Body of pancreas (tissue), 4 donors: ENCODE results near the gene BCAR1. TPM values are rescaled to one million over a fixed set of nuclear protein-coding genes. Genes with fewer than 3 reads are reported as not detected.
"Not testable (repeated sequence)": the region's sequence is repeated elsewhere in the genome, so short reads cannot be mapped to it uniquely, and the experiment has no call there.

Experiments used
- ATAC-seq: fragments of 150-250 bp; one replicate; pipeline ENCODE4 v1.9.1; 2016
- DNase-seq, 4 donors: peaks; one replicate each; pipeline ENCODE4 v3.0.0-alpha.2; 2019
- H3K27ac ChIP-seq, 4 donors: fragments of 200-600 bp; sonication (generic); 1 replicate in 3 of 4; 2 replicates in 1 of 4; pipeline versions ENCODE4 v1.5.1 to v1.6.1; 2016 to 2019; ENCODE audit warnings: mild to moderate bottlenecking in 1 of 4, mixed read lengths in 1 of 4, moderate library complexity in 1 of 4
- H3K27me3 ChIP-seq, 2 donors: fragments of 200-600 bp; sonication (generic); one replicate each; pipeline ENCODE4 v1.6.0; 2016; ENCODE audit warnings: mild to moderate bottlenecking in 1 of 2
- H3K36me3 ChIP-seq, 2 donors: fragments of 200-600 bp; sonication (generic); replicated peaks in 1 of 2; 2 replicates each; pipeline ENCODE4 v1.5.1; 2016; ENCODE audit warnings: low read depth in 2 of 2; ENCODE audit not compliant: insufficient read depth in 1 of 2
- H3K4me1 ChIP-seq: fragments of 200-600 bp; sonication (generic); one replicate; pipeline ENCODE4 v1.6.0; 2016
- H3K4me3 ChIP-seq, 2 donors: fragments of 200-600 bp; sonication (generic); 1 replicate in 1 of 2; 2 replicates in 1 of 2; pipeline ENCODE4 v1.5.1; 2016 to 2019
- H3K9me3 ChIP-seq, 3 donors: fragments of 200-600 bp; sonication (generic); 1 replicate in 2 of 3; 2 replicates in 1 of 3; pipeline ENCODE4 v1.5.1; 2016
- CTCF ChIP-seq, 7 experiments: fragments of 450-650 bp in 4 of 7; fragments of 200-600 bp in 3 of 7; sonication (generic) in 3 of 7; IDR thresholded peaks; one replicate each; pipeline ENCODE4 v1.5.1; 2016 to 2019; ENCODE audit warnings: antibody characterized with exemption in 7 of 7
- POLR2A ChIP-seq, 3 donors: fragments of 450-650 bp; IDR thresholded peaks; one replicate each; pipeline ENCODE4 v1.6.1; 2016; ENCODE audit warnings: antibody characterized with exemption in 3 of 3, mild to moderate bottlenecking in 2 of 3
- WGBS, 2 donors: methylation state at CpG; one replicate each; pipeline ENCODE4 v1.1.5; 2017; 5-methylcytosine and 5-hydroxymethylcytosine counted together
- intact Hi-C: fragments of 100-400 bp; cut with DNase I; formaldehyde crosslinking; loops from one replicate; pipeline ENCODE4 v1.15.1; 2023
- total RNA-seq, 2 donors: library from RNA; depleted of rRNA; stranded (reverse); fragments of >200 nt; gene quantifications; one replicate each; pipeline ENCODE4 v1.1.0, GENCODE V29; 2016

The BCAR1 gene
- total RNA-seq, 2 donors from 2014 or later: 61.0 to 72.8 TPM

DNA sequence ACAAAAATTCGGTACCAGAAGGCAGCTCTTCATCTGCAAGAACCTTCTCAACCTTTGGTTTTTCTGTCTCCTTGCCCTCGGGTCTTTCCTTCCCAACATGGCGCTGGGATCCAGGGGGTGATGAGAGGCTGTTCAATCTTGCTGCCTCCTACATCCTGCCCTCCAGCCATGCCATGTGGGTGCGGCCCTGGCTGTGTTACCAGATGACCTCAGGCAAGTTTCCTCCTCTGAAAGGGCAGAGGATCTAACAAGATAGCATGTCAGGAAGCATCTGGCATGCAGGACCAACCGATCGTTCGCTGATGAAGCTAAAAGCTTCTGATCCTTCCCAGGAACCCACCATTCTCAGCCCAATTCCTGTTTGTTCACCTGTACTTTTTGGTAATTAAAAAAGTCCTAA, 36.8 kb upstream of the BCAR1 start:
- H3K36me3 ChIP-seq: no peaks in the 10 kb centered on the region
- DNase-seq (no peak), ATAC-seq (no peak)
- H3K27me3 ChIP-seq: no peaks in the 10 kb centered on the region
- TF ChIP-seq POLR2A (IDR thresholded peaks at IDR 0.05): no peak
- TF ChIP-seq CTCF (IDR thresholded peaks at IDR 0.05): no peak
- WGBS, 2 donors: 82 to 89% methylated on average over 7 of the region's 7 CpGs
- no peaks in the 10 kb centered on the region for H3K4me1 ChIP-seq
- no peak overlapping the region for H3K4me3 ChIP-seq
- intact Hi-C loops: no loop called here
- no peaks in the 10 kb centered on the region for H3K9me3 ChIP-seq
- H3K27ac ChIP-seq: peak overlapping the region in 1 of 4 donors; percentile 2

DNA sequence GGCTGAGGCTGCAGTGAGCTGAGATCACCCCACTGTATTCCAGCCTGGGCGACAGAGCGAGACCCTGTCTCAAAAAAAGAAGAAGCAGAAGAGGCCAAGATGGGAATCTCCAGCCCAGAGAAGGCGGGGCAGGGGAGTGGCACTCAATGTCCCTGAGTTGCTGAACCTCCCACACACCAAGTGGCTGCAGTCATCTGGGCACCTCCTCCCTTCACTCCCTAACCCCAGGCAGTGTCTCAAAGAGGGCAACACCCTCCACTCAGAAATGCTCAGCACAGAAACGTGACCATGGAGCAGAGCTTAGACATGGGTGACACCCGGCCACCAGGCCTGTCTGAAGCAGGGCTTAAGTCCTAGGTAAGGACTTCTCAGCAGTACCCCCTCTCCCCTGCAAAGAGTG, 36.3 kb upstream of the BCAR1 start:
- WGBS, 2 donors: 88% methylated on average over 5 of the region's 5 CpGs
- ATAC-seq: no peak
- Histone ChIP-seq H3K9me3 (no peaks in the 10 kb centered on the region), H3K36me3 (no peaks in the 10 kb centered on the region), H3K4me3 (no peak overlapping the region), H3K27me3 (no peaks in the 10 kb centered on the region), H3K4me1 (no peaks in the 10 kb centered on the region), H3K27ac (no peak overlapping the region)
- DNase-seq: no peak
- intact Hi-C loops: no loop called here
- TF ChIP-seq CTCF (IDR thresholded peaks at IDR 0.05) (no peak), POLR2A (IDR thresholded peaks at IDR 0.05) (no peak)

DNA sequence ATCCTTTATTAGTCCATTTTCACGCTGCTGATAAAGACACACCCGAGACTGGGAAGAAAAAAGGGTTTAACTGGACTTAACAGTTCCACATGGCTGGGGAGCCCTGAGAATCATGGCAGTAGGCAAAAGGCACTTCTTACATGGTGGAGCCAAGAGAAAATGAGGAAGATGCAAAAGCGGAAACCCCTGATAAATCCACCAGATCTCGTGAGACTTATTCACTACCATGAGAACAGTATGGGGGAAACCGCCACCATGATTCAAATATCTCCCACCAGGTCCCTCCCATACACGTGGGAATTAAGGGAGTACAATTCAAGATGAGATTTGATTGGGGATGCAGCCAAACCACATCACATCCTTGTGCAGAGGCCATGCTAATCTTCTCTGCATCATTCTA, 35.0 kb upstream of the BCAR1 start:
- H3K9me3 ChIP-seq: no peaks in the 10 kb centered on the region
- H3K27ac ChIP-seq: no peak overlapping the region
- TF ChIP-seq POLR2A (IDR thresholded peaks at IDR 0.05) (no peak), CTCF (IDR thresholded peaks at IDR 0.05) (no peak)
- no peak for DNase-seq
- H3K27me3 ChIP-seq: no peaks in the 10 kb centered on the region
- WGBS, 2 donors: 91% methylated on average over 6 of the region's 6 CpGs
- H3K4me3 ChIP-seq: no peak overlapping the region
- H3K36me3 ChIP-seq: no peaks in the 10 kb centered on the region
- intact Hi-C loops: no loop called here
- no peak for ATAC-seq
- H3K4me1 ChIP-seq: no peaks in the 10 kb centered on the region

DNA sequence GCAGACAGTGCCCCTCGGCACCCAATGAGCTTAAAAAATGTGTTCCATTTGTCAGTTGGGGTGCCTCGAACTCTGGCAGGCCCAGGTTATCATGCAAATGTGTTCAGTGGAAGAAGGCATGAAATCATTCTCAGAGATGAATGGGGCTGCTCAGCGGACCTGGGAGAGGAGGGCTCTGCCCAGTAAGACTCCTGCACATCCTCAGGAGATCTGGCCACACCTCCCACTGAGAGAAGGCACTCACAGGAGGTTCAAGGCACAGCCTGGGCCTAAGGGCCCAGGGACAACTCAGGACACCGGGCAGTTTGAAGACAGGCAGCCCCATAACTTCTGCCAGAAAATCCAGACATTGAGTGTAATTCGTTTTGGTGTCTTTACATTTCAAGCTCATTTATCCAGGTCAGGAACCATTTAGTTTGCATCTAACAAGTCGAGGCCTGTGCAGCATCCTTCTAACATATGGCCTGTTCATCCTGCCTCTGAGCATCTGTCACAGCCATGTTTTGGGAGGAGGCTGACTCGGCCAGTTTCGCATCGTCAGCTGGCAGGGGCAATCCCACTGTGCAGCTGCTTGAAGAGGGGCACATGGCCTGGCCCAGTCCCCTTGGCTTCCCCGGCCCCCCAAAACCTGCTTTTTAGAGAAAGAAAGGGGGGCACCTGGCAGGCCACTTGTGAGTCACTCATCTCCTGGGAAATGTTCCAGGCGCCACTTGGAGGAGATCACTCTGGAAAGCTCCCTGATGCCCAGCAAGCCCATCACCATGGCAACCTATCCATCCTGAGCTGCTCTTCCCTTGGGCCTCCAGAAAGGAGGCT, 31.2 kb upstream of the BCAR1 start:
- ATAC-seq (no peak), DNase-seq (no peak)
- H3K27ac ChIP-seq: no peak overlapping the region
- no peaks in the 10 kb centered on the region for H3K27me3 ChIP-seq
- H3K4me1 ChIP-seq: no peaks in the 10 kb centered on the region
- H3K36me3 ChIP-seq: no peaks in the 10 kb centered on the region
- H3K9me3 ChIP-seq: no peaks in the 10 kb centered on the region
- no peak overlapping the region for H3K4me3 ChIP-seq
- 82 to 85% methylated on average over 8 of the region's 11 CpGs for WGBS, 2 donors
- intact Hi-C loops: no loop called here
- TF ChIP-seq POLR2A (IDR thresholded peaks at IDR 0.05) (no peak), CTCF (IDR thresholded peaks at IDR 0.05) (no peak)

DNA sequence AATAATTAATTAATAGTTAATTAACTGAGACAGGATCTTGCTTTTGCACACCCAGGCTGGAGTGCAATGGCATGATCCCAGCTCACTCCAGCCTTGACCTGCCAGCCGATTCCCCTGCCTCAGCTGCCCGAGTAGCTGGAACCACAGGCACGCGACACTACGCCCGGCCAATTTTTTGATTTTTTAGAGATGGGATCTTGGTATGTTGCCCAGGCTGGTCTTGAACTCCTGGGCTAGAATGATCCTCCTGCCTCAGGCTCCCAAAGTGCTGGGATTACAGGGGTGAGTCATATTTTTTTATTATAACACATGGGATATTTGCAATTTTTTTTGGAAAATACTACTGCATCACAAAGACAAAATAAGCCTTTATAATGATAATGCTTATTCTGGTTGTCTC, 30.4 kb upstream of the BCAR1 start:
- no peaks in the 10 kb centered on the region for H3K27me3 ChIP-seq
- no peak overlapping the region for H3K27ac ChIP-seq
- no peaks in the 10 kb centered on the region for H3K4me1 ChIP-seq
- no peaks in the 10 kb centered on the region for H3K36me3 ChIP-seq
- 90 to 93% methylated on average over 6 of the region's 6 CpGs for WGBS, 2 donors
- no peaks in the 10 kb centered on the region for H3K9me3 ChIP-seq
- no peak for TF ChIP-seq POLR2A (IDR thresholded peaks at IDR 0.05)
- no peak for TF ChIP-seq CTCF (IDR thresholded peaks at IDR 0.05)
- no peak for ATAC-seq
- H3K4me3 ChIP-seq: no peak overlapping the region
- intact Hi-C loops: no loop called here
- DNase-seq: no peak

- ATAC-seq, H3K27me3 ChIP-seq, DNase-seq, H3K36me3 ChIP-seq, H3K4me1 ChIP-seq, intact Hi-C loops, H3K9me3 ChIP-seq, H3K4me3 ChIP-seq, H3K27ac ChIP-seq: not testable (repeated sequence)
- 91 to 97% methylated on average over 2 of the region's 2 CpGs for WGBS, 2 donors
Observed at GRCh38 chr16:75281009-75281408, 29.6 kb upstream of the BCAR1 start.
